GM19328 (cell line): ENCODE results near the gene CREB3L4.
"Not testable (repeated sequence)": the region's sequence is repeated elsewhere in the genome, so short reads cannot be mapped to it uniquely, and the experiment has no call there.

Source experiments
- ATAC-seq: cut with Tn5 transposase; IDR thresholded peaks from one replicate; pipeline ENCODE4 v1.9.1; 2021; ENCODE audit warnings: mild to moderate bottlenecking, moderate library complexity; ENCODE audit not compliant: unreplicated experiment

Gene CREB3L4

GRCh38 chr1:153958111-153958960, 9.4 kb upstream of the CREB3L4 start, which contains the start of gene CRTC2:
Gene CRTC2, minus strand, starts transcription at chr1:153958612. Its CDS starts 115 bp downstream, at chr1:153958497.
- ATAC-seq: peak; percentile 71

- no peak for ATAC-seq
Measured at GRCh38 chr1:153958961-153959260, 8.8 kb upstream of the CREB3L4 start.

GRCh38 chr1:153959454-153959853, 8.2 kb upstream of the CREB3L4 start:
- no peak for ATAC-seq

GRCh38 chr1:153960206-153960605, 7.5 kb upstream of the CREB3L4 start:
- ATAC-seq: no peak

GRCh38 chr1:153961421-153961820, 6.3 kb upstream of the CREB3L4 start:
- ATAC-seq: no peak

GRCh38 chr1:153962088-153963029, 5.3 kb upstream of the CREB3L4 start:
- ATAC-seq: no peak

GRCh38 chr1:153963030-153963849, 4.5 kb upstream of the CREB3L4 start, which contains the start of gene SLC39A1:
Gene SLC39A1, minus strand, starts transcription at chr1:153963537. Its CDS starts 822 bp downstream, at chr1:153962715.
- peak; percentile 37 for ATAC-seq

- ATAC-seq: no peak
Measured at GRCh38 chr1:153963850-153964331, 3.8 kb upstream of the CREB3L4 start.

- ATAC-seq: no peak
Measured at GRCh38 chr1:153968000-153968363, 280 bp downstream of the CREB3L4 start.

GRCh38 chr1:153968408-153968807, 706 bp downstream of the CREB3L4 start:
- ATAC-seq: no peak

- ATAC-seq: no peak
Measured at GRCh38 chr1:153968972-153969371, 1.3 kb downstream of the CREB3L4 start.

- no peak for ATAC-seq
Measured at GRCh38 chr1:153970346-153970745, 2.6 kb downstream of the CREB3L4 start.

GRCh38 chr1:153973071-153973470, 5.4 kb downstream of the CREB3L4 start:
- ATAC-seq: no peak

- ATAC-seq: no peak
Measured at GRCh38 chr1:153973525-153973924, 5.8 kb downstream of the CREB3L4 start.

- ATAC-seq: no peak
Measured at GRCh38 chr1:153976819-153977249, 9.1 kb downstream of the CREB3L4 start.

GRCh38 chr1:153977250-153978240, 9.8 kb downstream of the CREB3L4 start, which contains the start of gene JTB:
Gene JTB, minus strand, starts transcription at chr1:153977674. Its CDS starts 422 bp downstream, at chr1:153977252.
- peak; percentile 66 for ATAC-seq

- no peak for ATAC-seq
Measured at GRCh38 chr1:153978274-153978909, 10.7 kb downstream of the CREB3L4 start.

- ATAC-seq: not testable (repeated sequence)
Measured at GRCh38 chr1:153979091-153979490, 11.4 kb downstream of the CREB3L4 start.

- ATAC-seq: not testable (repeated sequence)
Measured at GRCh38 chr1:153981735-153982134, 14.0 kb downstream of the CREB3L4 start.
